ENCODE data around the gene COPS2.
A peak's percentile ranks its signal among the peaks of the same experiment; 100 is the strongest.

The COPS2 gene

DNA sequence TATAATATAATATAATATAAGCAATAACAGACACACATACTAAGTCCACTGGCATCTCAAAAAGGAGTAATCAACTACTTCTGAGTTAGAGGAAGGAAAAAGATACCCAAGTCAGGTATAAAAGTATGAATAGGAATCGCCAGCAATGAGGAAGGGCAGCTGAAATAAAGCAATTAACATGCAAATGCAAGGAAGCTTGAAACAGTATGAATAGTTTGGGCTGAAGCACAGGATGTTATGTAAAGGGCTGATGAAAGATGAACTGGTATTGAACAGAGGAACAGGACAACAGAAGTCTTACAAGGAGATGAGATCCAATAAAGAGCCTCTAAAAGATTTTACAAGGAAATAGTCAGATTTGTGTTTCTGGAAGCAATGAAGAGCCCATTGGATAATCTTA is 7.1 kb downstream of the COPS2 start:
- DNase-seq (ENCODE audit: low read depth in 2 of 2): no peak
- H3K4me3 ChIP-seq (replicated peaks in 1 of 2; ENCODE audit: low read depth in 2 of 2, low read length in 2 of 2): no peak overlapping the region
- TF ChIP-seq, protein P1, sequence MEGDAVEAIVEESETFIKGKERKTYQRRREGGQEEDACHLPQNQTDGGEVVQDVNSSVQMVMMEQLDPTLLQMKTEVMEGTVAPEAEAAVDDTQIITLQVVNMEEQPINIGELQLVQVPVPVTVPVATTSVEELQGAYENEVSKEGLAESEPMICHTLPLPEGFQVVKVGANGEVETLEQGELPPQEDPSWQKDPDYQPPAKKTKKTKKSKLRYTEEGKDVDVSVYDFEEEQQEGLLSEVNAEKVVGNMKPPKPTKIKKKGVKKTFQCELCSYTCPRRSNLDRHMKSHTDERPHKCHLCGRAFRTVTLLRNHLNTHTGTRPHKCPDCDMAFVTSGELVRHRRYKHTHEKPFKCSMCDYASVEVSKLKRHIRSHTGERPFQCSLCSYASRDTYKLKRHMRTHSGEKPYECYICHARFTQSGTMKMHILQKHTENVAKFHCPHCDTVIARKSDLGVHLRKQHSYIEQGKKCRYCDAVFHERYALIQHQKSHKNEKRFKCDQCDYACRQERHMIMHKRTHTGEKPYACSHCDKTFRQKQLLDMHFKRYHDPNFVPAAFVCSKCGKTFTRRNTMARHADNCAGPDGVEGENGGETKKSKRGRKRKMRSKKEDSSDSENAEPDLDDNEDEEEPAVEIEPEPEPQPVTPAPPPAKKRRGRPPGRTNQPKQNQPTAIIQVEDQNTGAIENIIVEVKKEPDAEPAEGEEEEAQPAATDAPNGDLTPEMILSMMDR (IDR thresholded peaks at IDR 0.05; ENCODE audit: low read depth, low read length): no peak

DNA sequence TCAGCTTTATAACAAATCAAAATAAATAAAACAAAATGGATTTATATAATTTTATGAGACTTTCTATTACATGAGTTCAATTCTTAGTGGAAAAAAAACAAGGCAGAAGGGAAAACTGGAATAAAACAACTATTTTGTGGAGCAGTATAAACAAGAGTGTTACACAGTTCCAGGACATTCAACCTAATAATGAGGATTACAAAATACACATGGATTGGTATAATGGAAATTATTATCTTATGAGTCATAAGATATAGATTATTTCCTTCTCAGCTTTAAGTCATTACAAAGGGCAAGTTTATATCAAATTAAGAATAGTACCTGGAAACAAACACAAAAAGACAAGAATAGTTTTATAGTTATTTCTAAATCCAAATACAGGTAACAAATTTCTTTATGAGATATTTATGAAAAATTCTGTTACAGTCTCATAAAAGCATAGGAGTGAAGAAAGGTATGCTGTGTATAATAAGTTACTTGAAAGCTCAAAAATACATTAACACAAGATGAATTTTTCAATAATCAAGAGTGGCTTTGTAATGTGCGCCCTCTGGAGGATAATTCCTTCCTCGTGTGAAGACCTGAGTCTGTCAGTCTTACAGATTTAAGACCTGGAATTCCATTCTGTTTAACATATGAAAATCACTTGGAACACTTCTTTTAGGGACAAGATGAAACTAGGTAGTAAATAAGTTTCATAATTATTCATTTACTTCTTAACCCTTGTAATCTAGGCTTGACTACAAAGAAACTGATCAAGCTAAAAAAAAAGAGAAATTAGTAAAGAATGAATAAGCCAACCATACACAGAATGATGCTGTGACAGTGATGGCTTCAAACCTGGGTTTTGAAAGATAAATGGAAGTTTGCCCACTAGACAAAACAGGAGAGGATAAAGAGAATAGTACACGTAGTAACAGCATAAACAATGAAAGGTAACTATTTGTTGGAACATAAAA is 9.5 kb downstream of the COPS2 start:
- TF ChIP-seq, protein P1 (IDR thresholded peaks at IDR 0.05; ENCODE audit: low read depth, low read length): peak; percentile 76
- DNase-seq (ENCODE audit: low read depth in 2 of 2): peak; percentile 79 to 85
- H3K4me3 ChIP-seq (replicated peaks in 1 of 2; ENCODE audit: low read depth in 2 of 2, low read length in 2 of 2): no peak overlapping the region

DNA sequence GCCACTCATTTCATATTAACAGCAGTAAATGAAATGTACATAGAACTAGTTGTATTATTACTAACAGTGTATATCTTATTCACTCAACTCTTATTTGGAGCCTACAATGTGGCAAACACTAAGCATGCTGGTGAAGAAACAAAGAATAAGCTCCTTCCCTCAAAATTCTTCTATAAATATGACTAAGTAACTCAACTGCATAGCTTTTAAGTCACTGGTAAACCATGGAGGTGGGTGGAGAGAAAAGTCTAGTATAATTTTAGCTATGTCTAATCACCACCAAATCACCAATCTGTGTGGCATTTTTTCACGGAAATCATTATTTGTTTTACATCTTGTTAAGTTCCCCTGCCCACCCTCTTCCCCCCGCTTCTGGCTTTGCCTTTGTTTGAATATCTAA is 17.5 kb downstream of the COPS2 start:
- peak in 1 of 2 donors; percentile 64 for DNase-seq (ENCODE audit: low read depth in 2 of 2)

DNA sequence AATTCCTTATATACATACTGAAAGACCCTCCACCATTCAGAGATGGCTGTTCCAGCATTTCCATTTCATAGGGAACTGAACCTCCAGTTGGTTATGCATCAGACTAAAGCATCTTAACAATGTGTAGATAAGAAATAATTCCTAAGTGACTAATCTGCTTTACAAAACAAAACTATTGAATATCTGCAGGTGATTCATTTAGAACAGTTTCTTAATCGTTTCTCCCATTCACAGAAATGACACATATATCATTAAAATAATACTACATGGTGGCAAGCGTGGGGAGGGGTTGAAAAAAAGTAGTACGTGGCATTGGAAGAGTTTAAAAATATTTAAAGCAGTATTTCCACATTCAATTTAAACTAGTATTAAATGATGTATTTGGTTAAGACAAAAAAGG is 19.5 kb downstream of the COPS2 start:
- DNase-seq (ENCODE audit: low read depth in 2 of 2): peak; percentile 61 to 92
- H3K4me3 ChIP-seq (replicated peaks in 1 of 2; ENCODE audit: low read depth in 2 of 2, low read length in 2 of 2): no peak overlapping the region
- TF ChIP-seq, protein P1 (IDR thresholded peaks at IDR 0.05; ENCODE audit: low read depth, low read length): no peak

More for the DNA sequence above, 17.5 kb downstream of the COPS2 start:
- no peak overlapping the region for H3K4me3 ChIP-seq (replicated peaks in 1 of 2; ENCODE audit: low read depth in 2 of 2, low read length in 2 of 2)
- TF ChIP-seq, protein P1 (IDR thresholded peaks at IDR 0.05; ENCODE audit: low read depth, low read length): no peak

DNA sequence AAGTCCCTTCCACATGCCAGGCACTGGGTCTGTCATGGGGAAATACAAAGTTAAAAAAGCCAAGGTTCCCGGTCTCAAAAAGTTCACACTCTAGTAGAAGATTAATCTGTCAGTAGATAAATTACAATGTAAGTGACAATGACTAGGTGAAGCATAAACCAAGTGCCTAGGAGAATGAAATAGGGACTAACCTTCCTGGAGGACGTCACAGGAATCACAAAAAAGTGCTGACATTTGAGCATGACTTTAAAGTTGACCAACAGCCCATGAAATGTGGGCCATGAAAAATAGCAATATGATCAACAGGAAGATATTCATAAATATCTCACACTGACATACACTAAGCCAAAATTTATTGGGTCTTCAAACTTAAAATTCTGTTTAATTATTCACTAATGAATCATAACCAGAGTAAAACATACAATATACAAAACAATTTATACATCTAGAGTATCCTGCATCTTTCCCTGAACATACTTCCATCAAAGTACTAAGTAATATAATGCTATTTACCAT is 20.0 kb downstream of the COPS2 start:
- TF ChIP-seq, protein P1 (IDR thresholded peaks at IDR 0.05; ENCODE audit: low read depth, low read length): no peak
- no peak overlapping the region for H3K4me3 ChIP-seq (replicated peaks in 1 of 2; ENCODE audit: low read depth in 2 of 2, low read length in 2 of 2)
- DNase-seq (ENCODE audit: low read depth in 2 of 2): peak in 1 of 2 donors; percentile 50

DNA sequence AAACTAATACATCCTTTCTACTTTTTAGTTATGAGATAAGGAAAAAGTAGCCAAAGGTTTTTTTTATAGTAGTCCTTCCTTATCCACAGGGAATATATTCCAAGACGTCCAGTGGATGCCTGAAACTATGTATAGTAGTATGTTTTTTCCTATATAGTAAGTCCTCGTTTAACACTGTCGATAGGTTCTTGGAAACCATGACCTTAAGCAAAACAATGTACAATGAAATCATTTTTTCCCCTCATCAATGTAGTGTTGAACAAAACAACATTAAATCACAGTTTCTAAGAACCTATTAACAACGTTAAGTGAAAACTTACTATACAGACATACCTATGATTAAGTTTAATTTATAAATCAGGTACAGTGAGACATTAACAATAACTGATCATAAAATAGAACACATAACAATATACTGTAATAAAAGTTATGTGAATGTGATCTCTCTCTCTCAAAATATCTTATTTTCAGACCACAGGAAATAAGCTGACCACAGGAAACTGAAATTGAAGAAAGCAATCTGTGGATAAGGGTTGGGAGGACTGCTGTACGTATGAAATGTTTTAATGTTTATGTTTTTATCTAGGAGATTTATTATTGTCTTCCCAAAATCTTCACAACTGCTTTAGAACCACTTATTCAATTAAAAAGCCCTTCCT is 20.6 kb downstream of the COPS2 start:
- TF ChIP-seq, protein P1 (IDR thresholded peaks at IDR 0.05; ENCODE audit: low read depth, low read length): no peak

More for the DNA sequence above, 20.6 kb downstream of the COPS2 start:
- DNase-seq (ENCODE audit: low read depth in 2 of 2): peak; percentile 60 to 63
- H3K4me3 ChIP-seq (replicated peaks in 1 of 2; ENCODE audit: low read depth in 2 of 2, low read length in 2 of 2): no peak overlapping the region
